Left renal pelvis (tissue), 4 donors: Measurements from ENCODE around the gene AGPAT4. TPM values are rescaled to one million over a fixed set of nuclear protein-coding genes. Genes with fewer than 3 reads are reported as not detected.

Experiments used
- DNase-seq, 4 donors: peaks; one replicate each; pipeline ENCODE4 v3.0.0-alpha.2; 2013; ENCODE audit warnings: low read depth in 4 of 4, low spot score in 3 of 4
- polyA plus RNA-seq, 4 donors: library from polyadenylated mRNA; unstranded; fragments of 120-200 nt; gene quantifications; one replicate each; pipeline ENCODE4 v1.2.1, GENCODE V29; 2013; ENCODE audit not compliant: insufficient read length in 4 of 4

The AGPAT4 gene
- polyA plus RNA-seq, 4 donors: 17.1 to 22.4 (median 19.1) TPM

- DNase-seq: no peak
These were observed 130.9 kb downstream of the AGPAT4 start for GRCh38 chr6:161142957-161143296.

GRCh38 chr6:161141173-161141572, 132.7 kb downstream of the AGPAT4 start:
- no peak for DNase-seq

- no peak for DNase-seq
These were observed 133.3 kb downstream of the AGPAT4 start for GRCh38 chr6:161140554-161140875.

- no peak for DNase-seq
These were observed 133.9 kb downstream of the AGPAT4 start for GRCh38 chr6:161139766-161140553.

GRCh38 chr6:161139304-161139765, 134.5 kb downstream of the AGPAT4 start:
- DNase-seq: no peak

GRCh38 chr6:161138543-161139303, 135.1 kb downstream of the AGPAT4 start:
- no peak for DNase-seq

- no peak for DNase-seq
These were observed 135.9 kb downstream of the AGPAT4 start for GRCh38 chr6:161137839-161138542.

GRCh38 chr6:161137320-161137719, 136.5 kb downstream of the AGPAT4 start:
- DNase-seq: no peak

GRCh38 chr6:161136655-161137054, 137.2 kb downstream of the AGPAT4 start:
- no peak for DNase-seq

GRCh38 chr6:161135695-161136591, 137.9 kb downstream of the AGPAT4 start:
- DNase-seq: peak in 1 of 4 donors; percentile 5

GRCh38 chr6:161134550-161135298, 139.1 kb downstream of the AGPAT4 start:
- no peak for DNase-seq

GRCh38 chr6:161133963-161134362, 139.9 kb downstream of the AGPAT4 start:
- DNase-seq: no peak

- no peak for DNase-seq
These were observed 141.5 kb downstream of the AGPAT4 start for GRCh38 chr6:161132384-161132783.

GRCh38 chr6:161130967-161131766, 142.7 kb downstream of the AGPAT4 start:
- DNase-seq: no peak

GRCh38 chr6:161130541-161130940, 143.3 kb downstream of the AGPAT4 start:
- no peak for DNase-seq

- no peak for DNase-seq
These were observed 145.1 kb downstream of the AGPAT4 start for GRCh38 chr6:161128680-161129196.

- no peak for DNase-seq
These were observed 145.6 kb downstream of the AGPAT4 start for GRCh38 chr6:161128230-161128629.

- no peak for DNase-seq
These were observed 146.7 kb downstream of the AGPAT4 start for GRCh38 chr6:161127071-161127740.
